ENCODE measurements around the gene DLK1.
A peak's percentile ranks its signal among the peaks of the same experiment; 100 is the strongest.

DLK1 gene

GRCh38 chr14:100775831-100776591 lies 49.3 kb downstream of the DLK1 start:
- Mint-ChIP-seq H3K9me3 (peaks cover 8% of the 10 kb centered on the region), H3K27me3 (ENCODE audit: low read depth) (peaks cover 15% of the 10 kb centered on the region), H3K4me1 (peaks cover 64% of the 10 kb centered on the region), H3K36me3 (ENCODE audit: low read depth) (peaks cover 3% of the 10 kb centered on the region), H3K27ac (peak overlapping the region; percentile 33 to 89 (median 82)), H3K4me3 (peak overlapping the region in 2 of 3 experiments; percentile 26 to 81)
- TF ChIP-seq CTCF (IDR thresholded peaks at IDR 0.05; ENCODE audit: unreplicated experiment in 3 of 3), result no peak

- Mint-ChIP-seq H3K36me3 (ENCODE audit: low read depth) (no peaks in the 10 kb centered on the region), H3K4me3 (no peak overlapping the region), H3K27ac (peak overlapping the region in 2 of 3 experiments; percentile 28 to 81), H3K27me3 (ENCODE audit: low read depth) (peaks cover 15% of the 10 kb centered on the region), H3K9me3 (peaks cover 2% of the 10 kb centered on the region), H3K4me1 (peaks cover 62% of the 10 kb centered on the region)
- TF ChIP-seq CTCF (IDR thresholded peaks at IDR 0.05; ENCODE audit: unreplicated experiment in 3 of 3), result no peak
These were observed 50.1 kb downstream of the DLK1 start for GRCh38 chr14:100776681-100777365.

GRCh38 chr14:100777366-100777817 lies 50.7 kb downstream of the DLK1 start:
- Mint-ChIP-seq H3K27me3 (ENCODE audit: low read depth) (peaks cover 17% of the 10 kb centered on the region), H3K4me1 (peaks cover 64% of the 10 kb centered on the region), H3K4me3 (peak overlapping the region in 1 of 3 experiments; percentile 23), H3K9me3 (no peaks in the 10 kb centered on the region), H3K36me3 (ENCODE audit: low read depth) (no peaks in the 10 kb centered on the region), H3K27ac (peak overlapping the region; percentile 21 to 81 (median 28))
- TF ChIP-seq CTCF (IDR thresholded peaks at IDR 0.05; ENCODE audit: unreplicated experiment in 3 of 3), result no peak

- H3K36me3 Mint-ChIP-seq (ENCODE audit: low read depth), result no peaks in the 10 kb centered on the region
- H3K4me1 Mint-ChIP-seq, result peaks cover 70% of the 10 kb centered on the region
- no peaks in the 10 kb centered on the region for H3K9me3 Mint-ChIP-seq
These were observed 51.3 kb downstream of the DLK1 start for GRCh38 chr14:100777818-100778525.

GRCh38 chr14:100778526-100778882 lies 51.8 kb downstream of the DLK1 start:
- Mint-ChIP-seq H3K4me1 (peaks cover 75% of the 10 kb centered on the region), H3K36me3 (ENCODE audit: low read depth) (no peaks in the 10 kb centered on the region), H3K9me3 (no peaks in the 10 kb centered on the region), H3K27me3 (ENCODE audit: low read depth) (peaks cover 22% of the 10 kb centered on the region), H3K4me3 (peak overlapping the region in 1 of 3 experiments; percentile 2), H3K27ac (peak overlapping the region in 2 of 3 experiments; percentile 28 to 61)
- no peak for TF ChIP-seq CTCF (IDR thresholded peaks at IDR 0.05; ENCODE audit: unreplicated experiment in 3 of 3)

More at GRCh38 chr14:100777818-100778525, 51.3 kb downstream of the DLK1 start:
- H3K27ac Mint-ChIP-seq, result peak overlapping the region; percentile 21 to 81 (median 28)
- H3K4me3 Mint-ChIP-seq, result peak overlapping the region in 1 of 3 experiments; percentile 23
- H3K27me3 Mint-ChIP-seq (ENCODE audit: low read depth), result peaks cover 18% of the 10 kb centered on the region
- no peak for TF ChIP-seq CTCF (IDR thresholded peaks at IDR 0.05; ENCODE audit: unreplicated experiment in 3 of 3)
